Right ventricle myocardium superior (tissue), 1 donor: ENCODE data around the gene PTPRN2. TPM values are rescaled to one million over a fixed set of nuclear protein-coding genes. Genes with fewer than 3 reads are reported as not detected.
A peak's percentile ranks its signal among the peaks of the same experiment; 100 is the strongest.

ENCODE experiments used
- ATAC-seq: fragments of 200-7000 bp; cut with Tn5 transposase; one replicate; pipeline ENCODE4 v1.9.1; 2020; ENCODE audit warnings: mild to moderate bottlenecking; ENCODE audit not compliant: poor library complexity
- DNase-seq: peaks from one replicate; pipeline ENCODE4 v3.0.0-alpha.2; 2020
- intact Hi-C: fragments of 100-400 bp; cut with DNase I; formaldehyde crosslinking; loops from one replicate; pipeline ENCODE4 v1.11.2; 2022
- total RNA-seq: library from RNA; stranded (reverse); fragmentation: NEBNext Ultra II Directional; extraction: Animal tissue kit (Norgen Biotek cat#: 25700); gene quantifications from one replicate; pipeline ENCODE4 v1.2.1, GENCODE V29; 2021
- donor health status: DM: no; HTN: yes; CAD: no; lungs with severe emphysema.

Gene PTPRN2
- total RNA-seq, 1 donor from 2014 or later, result 1.2 TPM

GRCh38 chr7:157519798-157520244 lies 1067.8 kb downstream of the PTPRN2 start:
- DNase-seq (peak; percentile 27), ATAC-seq (no peak)
- intact Hi-C loops, result no loop called here

GRCh38 chr7:157519246-157519645 lies 1068.4 kb downstream of the PTPRN2 start:
- intact Hi-C loops, result no loop called here
- no peak for ATAC-seq
- peak; percentile 27 for DNase-seq

- intact Hi-C loops, result no loop called here
- peak; percentile 24 for DNase-seq
- no peak for ATAC-seq
Measured at GRCh38 chr7:157518514-157519175, 1069.0 kb downstream of the PTPRN2 start.

- peak; percentile 14 for DNase-seq
- intact Hi-C loops, result no loop called here
Measured at GRCh38 chr7:157517782-157518513, 1069.7 kb downstream of the PTPRN2 start.

GRCh38 chr7:157516911-157517781 lies 1070.5 kb downstream of the PTPRN2 start:
- ATAC-seq, result no peak
- intact Hi-C loops, result no loop called here

More at GRCh38 chr7:157517782-157518513, 1069.7 kb downstream of the PTPRN2 start:
- no peak for ATAC-seq

GRCh38 chr7:157516311-157516710 lies 1071.3 kb downstream of the PTPRN2 start:
- ATAC-seq (no peak), DNase-seq (no peak)

More at GRCh38 chr7:157516911-157517781, 1070.5 kb downstream of the PTPRN2 start:
- peak; percentile 33 for DNase-seq

GRCh38 chr7:157515342-157516041 lies 1072.1 kb downstream of the PTPRN2 start:
- ATAC-seq (no peak), DNase-seq (no peak)
- intact Hi-C loops, result no loop called here

More at GRCh38 chr7:157516311-157516710, 1071.3 kb downstream of the PTPRN2 start:
- intact Hi-C loops, result no loop called here

GRCh38 chr7:157514746-157515145 lies 1072.9 kb downstream of the PTPRN2 start:
- intact Hi-C loops, result no loop called here
- DNase-seq, result peak; percentile 22
- ATAC-seq, result no peak

- intact Hi-C loops, result no loop called here
- DNase-seq (no peak), ATAC-seq (no peak)
Measured at GRCh38 chr7:157514306-157514705, 1073.3 kb downstream of the PTPRN2 start.

- no peak for ATAC-seq
- DNase-seq, result no peak
- intact Hi-C loops, result no loop called here
Measured at GRCh38 chr7:157513682-157514081, 1073.9 kb downstream of the PTPRN2 start.

- intact Hi-C loops, result no loop called here
- ATAC-seq, result no peak
- no peak for DNase-seq
Measured at GRCh38 chr7:157513162-157513621, 1074.4 kb downstream of the PTPRN2 start.

GRCh38 chr7:157509226-157509625 lies 1078.4 kb downstream of the PTPRN2 start:
- DNase-seq (no peak), ATAC-seq (no peak)
- intact Hi-C loops, result no loop called here

- DNase-seq (no peak), ATAC-seq (no peak)
- intact Hi-C loops, result no loop called here
Measured at GRCh38 chr7:157508477-157508881, 1079.1 kb downstream of the PTPRN2 start.

- intact Hi-C loops, result no loop called here
- no peak for ATAC-seq
Measured at GRCh38 chr7:157507987-157508386, 1079.6 kb downstream of the PTPRN2 start.

GRCh38 chr7:157506268-157506667 lies 1081.4 kb downstream of the PTPRN2 start:
- no peak for DNase-seq
- intact Hi-C loops, result no loop called here

More at GRCh38 chr7:157507987-157508386, 1079.6 kb downstream of the PTPRN2 start:
- DNase-seq, result no peak

GRCh38 chr7:157505646-157506045 lies 1082.0 kb downstream of the PTPRN2 start:
- ATAC-seq, result no peak
- intact Hi-C loops, result no loop called here
- no peak for DNase-seq

More at GRCh38 chr7:157506268-157506667, 1081.4 kb downstream of the PTPRN2 start:
- no peak for ATAC-seq

GRCh38 chr7:157503229-157503628 lies 1084.4 kb downstream of the PTPRN2 start:
- ATAC-seq (no peak), DNase-seq (no peak)
- intact Hi-C loops, result no loop called here

GRCh38 chr7:157502701-157503111 lies 1084.9 kb downstream of the PTPRN2 start:
- DNase-seq (peak; percentile 48), ATAC-seq (no peak)
- intact Hi-C loops, result no loop called here
